ENCODE data around the gene B3GNT8.
"Not testable (repeated sequence)": the region's sequence is repeated elsewhere in the genome, so short reads cannot be mapped to it uniquely, and the experiment has no call there.

B3GNT8 gene, protein sequence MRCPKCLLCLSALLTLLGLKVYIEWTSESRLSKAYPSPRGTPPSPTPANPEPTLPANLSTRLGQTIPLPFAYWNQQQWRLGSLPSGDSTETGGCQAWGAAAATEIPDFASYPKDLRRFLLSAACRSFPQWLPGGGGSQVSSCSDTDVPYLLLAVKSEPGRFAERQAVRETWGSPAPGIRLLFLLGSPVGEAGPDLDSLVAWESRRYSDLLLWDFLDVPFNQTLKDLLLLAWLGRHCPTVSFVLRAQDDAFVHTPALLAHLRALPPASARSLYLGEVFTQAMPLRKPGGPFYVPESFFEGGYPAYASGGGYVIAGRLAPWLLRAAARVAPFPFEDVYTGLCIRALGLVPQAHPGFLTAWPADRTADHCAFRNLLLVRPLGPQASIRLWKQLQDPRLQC

DNA sequence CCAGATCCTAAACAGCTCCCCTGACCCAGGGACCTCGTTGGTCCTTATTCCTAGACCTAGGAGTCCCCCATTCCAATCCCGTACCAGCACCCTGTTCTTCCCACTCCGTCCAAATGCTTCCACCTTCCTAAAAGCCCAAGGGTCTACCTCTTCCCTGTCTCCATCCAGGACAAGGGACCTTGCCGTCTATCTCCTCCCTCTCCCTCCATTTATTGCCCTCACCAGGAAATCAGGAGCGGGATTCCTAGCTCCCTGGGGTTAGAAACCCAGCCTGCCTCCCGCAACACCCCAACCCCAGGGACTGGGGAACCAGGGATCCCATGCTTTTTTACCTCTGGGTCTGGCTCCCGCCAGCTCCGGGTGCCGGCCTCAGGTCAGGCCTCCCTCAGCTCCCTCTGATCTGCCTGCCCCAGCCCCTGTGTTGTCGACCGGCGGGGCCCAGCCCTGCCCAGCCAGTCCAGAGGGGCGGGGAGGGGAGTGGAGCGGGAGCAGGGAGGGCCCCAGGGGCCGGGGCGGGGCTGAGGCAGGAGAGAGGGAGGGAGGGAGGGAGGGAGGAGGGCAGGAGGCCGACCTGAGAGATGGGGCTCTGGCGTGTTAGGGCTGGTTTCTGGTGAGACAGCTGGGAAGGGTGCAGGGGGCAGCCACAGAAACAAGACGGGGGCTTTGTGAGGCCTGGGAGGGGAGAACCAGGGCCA is at the start of gene B3GNT8:
TSS of gene B3GNT8 (minus strand) at position 423 of the 695 bp plus-strand sequence. CDS start 596 bp downstream, outside the sequence.
- TF ChIP-seq, protein P1, sequence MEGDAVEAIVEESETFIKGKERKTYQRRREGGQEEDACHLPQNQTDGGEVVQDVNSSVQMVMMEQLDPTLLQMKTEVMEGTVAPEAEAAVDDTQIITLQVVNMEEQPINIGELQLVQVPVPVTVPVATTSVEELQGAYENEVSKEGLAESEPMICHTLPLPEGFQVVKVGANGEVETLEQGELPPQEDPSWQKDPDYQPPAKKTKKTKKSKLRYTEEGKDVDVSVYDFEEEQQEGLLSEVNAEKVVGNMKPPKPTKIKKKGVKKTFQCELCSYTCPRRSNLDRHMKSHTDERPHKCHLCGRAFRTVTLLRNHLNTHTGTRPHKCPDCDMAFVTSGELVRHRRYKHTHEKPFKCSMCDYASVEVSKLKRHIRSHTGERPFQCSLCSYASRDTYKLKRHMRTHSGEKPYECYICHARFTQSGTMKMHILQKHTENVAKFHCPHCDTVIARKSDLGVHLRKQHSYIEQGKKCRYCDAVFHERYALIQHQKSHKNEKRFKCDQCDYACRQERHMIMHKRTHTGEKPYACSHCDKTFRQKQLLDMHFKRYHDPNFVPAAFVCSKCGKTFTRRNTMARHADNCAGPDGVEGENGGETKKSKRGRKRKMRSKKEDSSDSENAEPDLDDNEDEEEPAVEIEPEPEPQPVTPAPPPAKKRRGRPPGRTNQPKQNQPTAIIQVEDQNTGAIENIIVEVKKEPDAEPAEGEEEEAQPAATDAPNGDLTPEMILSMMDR (IDR thresholded peaks at IDR 0.05; ENCODE audit: low read depth, low read length) = no peak
- peak within 1 kb of the TSS; percentile 54 for H3K4me3 ChIP-seq (ENCODE audit: low read depth, low read length)

DNA sequence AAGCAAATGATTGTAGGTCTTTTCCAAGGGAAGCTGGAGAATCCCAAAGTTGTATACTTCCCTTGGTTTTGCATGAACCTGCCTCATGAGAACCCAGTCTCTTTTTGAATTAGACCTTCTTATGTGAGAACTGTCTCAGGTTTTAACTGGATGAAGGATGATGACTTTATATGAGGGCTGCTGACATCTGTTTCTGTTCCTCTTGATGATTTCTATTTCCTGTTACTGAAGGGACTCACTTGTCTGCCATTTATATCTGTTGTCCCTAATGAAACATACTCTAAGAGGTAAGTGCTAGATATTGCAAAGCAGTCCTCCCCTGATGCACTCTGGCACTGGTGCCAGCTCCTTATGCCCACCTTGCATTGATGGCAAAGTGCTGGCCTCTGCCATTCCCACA is 49.4 kb upstream of the B3GNT8 start:
- TF ChIP-seq, protein P1 (IDR thresholded peaks at IDR 0.05; ENCODE audit: low read depth, low read length) = no peak

DNA sequence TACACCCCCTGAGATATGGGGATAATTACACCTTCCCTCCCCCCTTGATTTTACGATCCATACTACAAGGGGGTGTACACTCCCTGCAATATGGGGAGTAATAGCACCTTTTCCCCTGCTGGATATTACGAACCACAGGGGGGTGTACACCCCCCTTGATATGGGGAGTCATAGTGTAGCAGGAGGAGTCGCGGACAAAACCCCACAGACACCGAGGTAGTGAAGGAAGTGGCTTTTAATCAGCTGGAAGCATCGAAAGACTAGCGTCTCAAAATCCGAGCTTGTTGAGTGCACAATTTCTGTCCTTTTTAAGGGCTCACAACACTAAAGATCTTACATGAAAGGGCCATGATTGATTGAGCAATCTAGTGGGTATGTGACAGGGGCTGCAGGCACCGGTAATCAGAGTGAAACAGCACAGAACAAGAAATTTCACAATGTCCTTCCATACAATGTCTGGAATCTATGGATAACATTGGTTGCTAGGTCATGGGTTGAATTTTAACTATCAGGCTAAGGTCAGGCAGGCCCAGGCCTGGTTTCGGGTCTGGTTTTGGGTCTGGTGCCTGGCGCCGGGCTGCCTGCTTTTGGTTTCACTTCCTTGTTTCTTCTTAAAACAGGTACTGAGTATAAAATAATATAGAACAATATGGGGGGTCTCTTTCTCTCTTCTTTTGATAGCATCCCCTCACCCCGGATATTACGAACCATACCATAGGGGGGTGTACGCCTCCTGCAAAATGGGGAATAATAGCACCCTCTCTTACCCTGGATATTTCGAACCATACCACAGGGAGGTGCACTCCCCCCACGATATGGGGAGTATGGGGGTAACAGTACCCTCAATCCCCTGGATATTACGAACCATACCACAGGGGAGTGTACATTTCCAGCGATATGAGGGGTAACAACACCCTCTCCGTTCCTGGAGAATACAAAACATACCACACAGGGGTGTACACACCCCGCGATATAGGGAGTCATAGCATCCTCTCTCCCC is 36.4 kb upstream of the B3GNT8 start:
- H3K4me3 ChIP-seq (ENCODE audit: low read depth, low read length) = not testable (repeated sequence)

More for the DNA sequence above, 49.4 kb upstream of the B3GNT8 start:
- no peak overlapping the region for H3K4me3 ChIP-seq (ENCODE audit: low read depth, low read length)

DNA sequence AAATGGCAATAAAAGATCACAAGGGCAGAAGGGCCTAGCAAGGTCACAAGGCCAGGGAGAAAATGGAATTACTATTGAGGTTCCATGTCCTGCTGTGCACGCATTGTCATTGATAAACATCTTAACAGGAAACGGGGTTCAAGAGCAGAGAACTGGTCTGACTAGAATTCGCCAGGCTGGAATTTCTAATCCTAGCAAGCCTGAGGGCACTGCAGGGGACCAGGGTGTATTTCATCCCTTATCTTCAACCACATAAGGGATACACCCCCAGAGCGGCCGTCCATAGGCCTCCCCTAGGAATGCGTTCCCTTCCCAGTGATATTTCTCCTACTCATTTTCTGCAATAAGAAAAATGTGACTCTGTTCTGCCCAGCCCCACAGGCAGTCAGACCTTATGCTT is 35.3 kb upstream of the B3GNT8 start:
- TF ChIP-seq, protein P1 (IDR thresholded peaks at IDR 0.05; ENCODE audit: low read depth, low read length) = no peak
- H3K4me3 ChIP-seq (ENCODE audit: low read depth, low read length) = no peak overlapping the region

DNA sequence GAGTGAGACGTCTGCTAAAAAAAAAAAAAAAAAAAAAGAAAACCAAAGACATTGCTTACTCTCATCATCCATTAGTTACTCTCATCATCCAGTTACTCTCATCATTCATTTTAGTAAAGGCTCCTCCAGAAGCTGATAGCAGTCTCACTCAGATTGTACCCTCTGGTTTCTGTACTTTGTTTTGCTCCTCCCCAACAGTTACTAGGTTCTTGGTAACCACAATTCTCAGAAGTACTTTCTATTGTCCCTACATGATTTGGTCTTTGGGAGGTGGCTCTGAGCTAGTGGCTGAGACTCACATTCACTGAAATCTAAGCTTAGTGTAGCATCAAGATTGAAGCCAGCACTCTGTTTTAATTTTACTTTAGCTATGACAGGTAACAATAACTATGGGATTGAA is 30.1 kb upstream of the B3GNT8 start:
- no peak overlapping the region for H3K4me3 ChIP-seq (ENCODE audit: low read depth, low read length)
- TF ChIP-seq, protein P1 (IDR thresholded peaks at IDR 0.05; ENCODE audit: low read depth, low read length) = no peak

DNA sequence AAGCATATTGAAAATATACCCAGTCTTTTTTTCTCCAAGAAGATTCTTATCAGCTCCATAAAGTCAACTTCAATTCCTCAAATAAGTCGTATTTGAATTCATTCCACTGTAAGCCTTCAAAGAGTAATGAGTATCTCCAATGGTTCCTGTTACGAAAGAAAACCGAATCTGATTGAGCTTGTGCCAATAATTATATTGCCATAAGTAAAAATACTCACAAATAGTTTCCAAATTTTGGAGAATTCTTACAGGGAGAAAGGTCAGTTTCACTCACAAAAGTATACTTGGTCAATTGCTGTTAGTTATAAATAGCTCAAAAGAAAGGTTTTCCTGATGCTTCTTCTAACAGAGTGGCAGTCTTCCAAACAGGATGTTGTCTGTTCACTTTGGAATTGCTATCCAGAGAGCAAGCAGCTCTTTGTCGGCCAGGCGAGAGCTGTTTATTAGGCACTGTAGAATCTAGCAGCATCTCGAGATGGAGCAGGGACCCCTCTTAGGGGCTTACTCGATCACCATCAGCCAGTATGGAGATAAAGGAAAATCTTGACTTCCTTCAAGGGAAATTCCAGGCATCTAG is 29.3 kb upstream of the B3GNT8 start:
- H3K4me3 ChIP-seq (ENCODE audit: low read depth, low read length) = no peak overlapping the region
- TF ChIP-seq, protein P1 (IDR thresholded peaks at IDR 0.05; ENCODE audit: low read depth, low read length) = no peak

DNA sequence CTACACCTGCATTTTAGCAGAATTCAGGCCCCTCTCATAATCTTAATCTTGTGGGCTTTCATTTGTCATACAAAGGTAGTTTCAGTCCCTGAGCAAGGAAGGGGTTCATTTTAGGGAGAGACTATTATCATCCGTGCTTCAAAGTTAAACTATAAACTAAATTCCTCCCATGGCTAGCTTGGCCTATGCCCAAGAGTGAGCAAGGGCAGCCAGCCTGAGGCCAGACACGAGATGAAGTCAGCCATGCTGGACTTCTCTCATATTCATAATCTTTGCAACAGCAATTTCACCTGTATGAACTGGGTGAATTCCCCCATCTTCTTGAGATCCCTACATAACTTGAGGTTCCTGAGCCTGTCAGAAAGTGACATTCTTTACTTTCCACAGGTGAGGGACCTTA is 28.8 kb upstream of the B3GNT8 start:
- H3K4me3 ChIP-seq (ENCODE audit: low read depth, low read length) = no peak overlapping the region
- TF ChIP-seq, protein P1 (IDR thresholded peaks at IDR 0.05; ENCODE audit: low read depth, low read length) = no peak
